COR-L47 (cell line): Measurements from ENCODE around the gene DGKG.

Experiments used
- DNase-seq: peaks from one replicate; lab custom pipeline; 2025; lab: John Stamatoyannopoulos, UW

DGKG gene

DNA sequence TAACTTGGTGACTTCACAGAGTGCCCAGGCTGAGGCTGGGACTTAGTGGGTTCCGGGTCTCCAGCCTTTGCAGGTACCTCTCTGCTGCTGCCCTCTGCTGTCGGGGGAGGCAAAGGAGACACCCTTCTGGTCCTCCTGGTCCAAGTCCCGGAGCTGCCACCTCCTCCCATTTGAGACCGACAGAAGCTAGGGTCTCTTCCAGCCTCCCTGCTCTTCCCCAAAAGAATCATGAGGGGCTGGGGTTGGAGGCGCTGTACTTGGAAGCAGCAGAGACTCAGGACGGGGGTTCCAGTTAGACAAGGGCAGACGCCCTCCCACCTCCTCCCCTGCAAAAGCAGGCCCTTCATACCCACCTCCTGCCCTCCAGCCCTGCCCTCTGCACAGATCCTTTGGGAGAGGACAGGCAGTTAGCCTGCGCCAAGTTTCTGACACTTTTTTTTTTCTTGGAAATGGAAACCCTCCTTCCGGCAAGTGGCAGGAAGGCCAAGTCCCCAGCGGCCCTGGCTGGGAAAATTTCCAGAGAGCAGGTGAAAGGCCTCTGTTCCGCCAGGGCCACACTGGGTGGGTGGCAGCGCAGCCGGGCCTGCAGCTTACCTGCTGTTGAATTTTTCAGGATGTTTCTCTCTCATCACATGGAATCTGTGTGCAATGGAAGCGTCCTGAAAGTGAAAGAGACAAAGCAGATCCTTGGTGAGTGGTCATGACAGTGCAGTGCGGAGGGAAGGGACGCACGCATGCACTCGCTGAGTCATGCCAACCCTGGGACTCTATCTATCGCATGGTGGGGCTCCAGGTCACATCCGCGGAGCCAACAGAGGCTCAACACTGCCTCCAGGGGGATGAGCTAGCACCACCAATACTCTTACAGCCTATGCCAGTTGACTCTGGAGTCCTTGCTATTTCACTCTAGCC, 119.9 kb downstream of the DGKG start:
- DNase-seq: no peak

GRCh38 chr3:186239321-186239720, 122.7 kb downstream of the DGKG start:
- peak; percentile 65 for DNase-seq

GRCh38 chr3:186237915-186238314, 124.1 kb downstream of the DGKG start:
- no peak for DNase-seq

- DNase-seq: no peak
These were observed 125.5 kb downstream of the DGKG start for GRCh38 chr3:186236357-186237020.

DNA sequence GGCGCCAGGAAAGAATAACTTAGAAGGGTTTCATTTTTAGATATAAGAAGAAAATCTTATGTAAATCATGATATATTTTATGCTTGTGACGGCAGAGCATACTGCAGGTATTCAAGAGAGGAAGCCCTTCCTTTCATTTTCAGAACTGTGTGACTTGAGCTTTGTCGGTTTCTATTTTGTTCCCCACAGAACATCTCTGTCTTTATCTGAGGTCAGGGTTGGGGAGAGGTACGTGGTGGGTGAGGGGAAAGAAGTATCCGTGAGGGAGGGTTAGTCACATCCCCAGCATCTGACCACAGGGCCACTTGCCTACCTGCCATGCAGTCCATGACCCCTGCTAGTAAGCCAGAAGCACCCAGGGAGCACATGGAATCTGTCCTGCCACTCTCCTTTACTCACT, 126.5 kb downstream of the DGKG start:
- no peak for DNase-seq

DNA sequence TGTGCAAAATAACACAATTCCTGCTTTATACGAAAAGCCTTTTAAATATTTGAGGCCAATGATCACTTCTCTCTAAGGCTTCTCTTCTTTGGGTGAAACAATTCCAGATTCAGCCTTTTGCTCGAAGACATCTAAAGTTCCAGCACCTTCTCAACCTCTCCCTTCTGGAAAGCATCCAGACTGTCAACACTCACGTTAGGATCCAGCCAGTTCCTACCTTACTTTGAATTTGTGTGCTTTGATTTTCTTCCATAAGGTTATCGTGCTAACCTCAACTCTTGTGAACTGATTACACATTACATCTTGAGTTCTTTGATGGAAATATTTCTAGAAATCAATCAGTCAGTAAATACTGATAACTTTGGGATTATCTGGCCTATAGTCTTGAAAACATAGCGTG, 127.9 kb downstream of the DGKG start:
- DNase-seq: no peak

- no peak for DNase-seq
These were observed 135.6 kb downstream of the DGKG start for GRCh38 chr3:186226482-186226881.

GRCh38 chr3:186225603-186226002, 136.4 kb downstream of the DGKG start:
- DNase-seq: no peak

DNA sequence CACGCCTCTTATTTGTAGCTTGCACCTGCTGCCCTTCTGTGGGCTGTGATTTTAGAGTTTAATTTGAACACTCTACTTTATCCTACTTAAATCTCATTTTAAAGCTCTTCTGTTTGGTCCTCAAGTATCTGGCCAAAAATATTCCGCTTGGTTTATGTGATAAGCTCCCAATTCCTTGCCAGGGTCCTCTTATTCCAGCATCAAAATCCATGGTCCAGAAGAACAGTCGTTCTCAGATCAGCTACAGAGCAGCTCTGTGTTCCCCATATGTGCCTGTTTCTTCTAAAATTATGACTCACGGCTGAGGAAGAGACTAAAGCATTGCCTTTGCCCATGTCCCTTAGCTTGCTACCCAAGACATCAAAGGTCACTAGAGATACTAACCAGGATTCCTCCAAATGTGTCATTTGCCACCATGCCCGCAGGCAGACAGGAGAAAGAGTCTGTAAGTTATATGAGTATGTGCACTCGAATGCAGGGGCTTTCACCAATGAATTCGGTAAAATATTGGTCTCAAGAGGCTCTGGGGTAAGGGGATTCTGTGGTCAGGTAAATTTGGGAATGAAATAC, 137.9 kb downstream of the DGKG start:
- DNase-seq: no peak

DNA sequence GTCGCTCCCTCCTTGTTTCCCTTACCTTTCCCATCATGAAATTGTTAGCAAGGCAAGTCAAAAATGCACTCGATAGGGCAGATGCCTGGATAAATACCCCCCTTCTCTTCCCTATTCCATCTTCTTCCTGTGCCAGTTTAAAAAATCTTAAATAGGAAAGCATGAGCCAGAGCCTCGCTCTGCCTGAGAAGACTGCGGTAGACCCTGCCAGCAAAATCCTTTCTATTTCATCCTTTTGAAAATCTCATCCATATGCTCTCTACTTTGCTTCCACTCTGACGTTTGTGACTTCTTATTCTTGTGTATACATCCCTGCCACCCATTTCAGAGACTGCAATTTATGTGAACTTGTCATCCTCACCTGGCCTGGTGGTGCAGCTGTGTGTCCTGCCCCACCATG, 138.6 kb downstream of the DGKG start:
- DNase-seq: no peak

GRCh38 chr3:186221760-186222378, 140.2 kb downstream of the DGKG start:
- no peak for DNase-seq

DNA sequence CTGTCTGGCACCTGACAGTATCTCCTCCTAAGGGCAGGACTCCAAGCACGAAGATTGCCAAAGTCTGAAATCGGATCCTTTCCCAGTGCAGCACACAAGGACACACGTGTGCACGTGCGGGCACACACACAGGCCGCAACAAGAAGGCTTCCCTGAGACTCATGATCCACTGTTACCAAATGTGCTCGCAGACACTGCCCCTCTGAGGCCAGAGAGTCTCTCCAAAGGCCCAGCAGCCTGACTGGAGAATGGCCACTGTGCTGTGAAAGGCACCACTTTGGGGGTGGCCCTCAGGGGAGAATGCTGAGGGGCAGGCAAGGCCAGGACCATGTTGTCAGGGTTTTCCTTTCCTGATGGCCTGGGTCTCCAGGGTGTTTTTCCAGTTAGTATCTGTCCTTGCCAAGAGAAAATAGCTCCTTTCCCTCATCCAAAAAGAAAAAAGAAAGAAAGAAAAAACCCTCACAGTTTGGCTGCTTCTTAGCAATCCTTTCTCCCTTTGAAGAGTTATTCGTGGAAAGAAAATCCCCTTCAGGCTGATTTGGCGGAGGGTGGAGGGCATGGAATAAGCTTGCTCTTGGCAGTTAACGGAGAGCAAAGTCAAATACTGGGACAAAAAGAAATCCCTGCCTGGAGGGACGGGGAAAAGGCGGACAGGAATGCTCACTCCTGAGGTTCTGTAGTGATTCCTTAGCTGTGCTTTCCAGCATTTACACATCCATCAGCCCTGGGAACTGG, 141.0 kb downstream of the DGKG start:
- DNase-seq: no peak

GRCh38 chr3:186220365-186220764, 141.7 kb downstream of the DGKG start:
- no peak for DNase-seq

DNA sequence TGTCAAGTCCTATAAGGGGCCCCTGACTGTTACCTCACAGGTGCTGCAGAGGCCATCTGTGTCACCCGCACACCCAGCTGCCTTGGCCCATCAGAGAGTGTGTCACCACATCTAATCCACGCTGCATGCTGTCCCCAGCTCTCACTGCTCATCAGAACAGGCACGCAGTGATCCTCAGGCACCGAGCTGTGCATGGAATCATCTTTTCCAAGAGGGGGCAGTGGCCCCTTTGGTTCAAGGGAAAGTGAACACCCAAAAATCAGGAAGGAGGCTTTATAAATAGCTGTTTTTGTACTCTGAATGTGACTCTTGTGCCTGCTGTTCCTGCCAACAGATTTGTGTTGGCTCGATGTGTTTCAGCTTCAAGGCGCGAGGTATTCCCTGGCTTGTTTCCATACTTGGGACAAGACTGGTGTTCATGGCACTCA, 142.8 kb downstream of the DGKG start:
- no peak for DNase-seq

GRCh38 chr3:186218421-186218820, 143.6 kb downstream of the DGKG start:
- DNase-seq: no peak

- no peak for DNase-seq
These were observed 144.2 kb downstream of the DGKG start for GRCh38 chr3:186217820-186218164.

- DNase-seq: no peak
These were observed 144.9 kb downstream of the DGKG start for GRCh38 chr3:186216900-186217819.

GRCh38 chr3:186214670-186215069, 147.4 kb downstream of the DGKG start:
- no peak for DNase-seq

GRCh38 chr3:186213946-186214345, 148.1 kb downstream of the DGKG start:
- DNase-seq: no peak

DNA sequence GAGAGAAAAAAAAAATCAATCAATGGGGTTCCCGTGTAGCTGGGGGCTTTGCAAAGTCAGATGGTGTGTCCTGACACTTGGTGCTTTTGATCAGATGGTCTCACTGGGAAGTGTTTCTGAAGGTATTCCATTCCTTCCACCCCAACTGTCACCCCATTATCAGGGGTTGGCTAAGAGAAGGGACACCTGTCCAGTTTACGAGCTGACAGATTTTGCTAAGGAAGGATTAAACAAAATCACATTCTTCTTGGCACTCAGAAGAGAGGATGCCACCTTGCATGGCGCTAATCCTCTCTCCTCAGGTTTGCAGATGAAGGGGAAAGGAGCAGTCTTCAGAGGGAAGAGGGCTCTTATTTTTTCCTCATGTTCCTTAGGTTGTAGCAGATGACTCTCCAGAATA, 149.4 kb downstream of the DGKG start:
- DNase-seq: no peak
